GM12891 (cell line): ENCODE results near the gene CCL16.

ENCODE experiments used
- POLR2A ChIP-seq: IDR thresholded peaks from 2 replicates; pipeline ENCODE4 v1.6.1; 2011; ENCODE audit warnings: low read depth, low read length, control low read depth
- POLR2AphosphoS5 ChIP-seq: IDR thresholded peaks from 2 replicates; pipeline ENCODE4 v1.6.1; 2011; ENCODE audit warnings: low read depth, low read length, control low read depth

- no peak for TF ChIP-seq POLR2A
- TF ChIP-seq POLR2AphosphoS5 = no peak
Measured at GRCh38 chr17:35965272-35965671, 16.0 kb downstream of the CCL16 start.
